ENCODE measurements around the gene CLMP.

CLMP gene

DNA sequence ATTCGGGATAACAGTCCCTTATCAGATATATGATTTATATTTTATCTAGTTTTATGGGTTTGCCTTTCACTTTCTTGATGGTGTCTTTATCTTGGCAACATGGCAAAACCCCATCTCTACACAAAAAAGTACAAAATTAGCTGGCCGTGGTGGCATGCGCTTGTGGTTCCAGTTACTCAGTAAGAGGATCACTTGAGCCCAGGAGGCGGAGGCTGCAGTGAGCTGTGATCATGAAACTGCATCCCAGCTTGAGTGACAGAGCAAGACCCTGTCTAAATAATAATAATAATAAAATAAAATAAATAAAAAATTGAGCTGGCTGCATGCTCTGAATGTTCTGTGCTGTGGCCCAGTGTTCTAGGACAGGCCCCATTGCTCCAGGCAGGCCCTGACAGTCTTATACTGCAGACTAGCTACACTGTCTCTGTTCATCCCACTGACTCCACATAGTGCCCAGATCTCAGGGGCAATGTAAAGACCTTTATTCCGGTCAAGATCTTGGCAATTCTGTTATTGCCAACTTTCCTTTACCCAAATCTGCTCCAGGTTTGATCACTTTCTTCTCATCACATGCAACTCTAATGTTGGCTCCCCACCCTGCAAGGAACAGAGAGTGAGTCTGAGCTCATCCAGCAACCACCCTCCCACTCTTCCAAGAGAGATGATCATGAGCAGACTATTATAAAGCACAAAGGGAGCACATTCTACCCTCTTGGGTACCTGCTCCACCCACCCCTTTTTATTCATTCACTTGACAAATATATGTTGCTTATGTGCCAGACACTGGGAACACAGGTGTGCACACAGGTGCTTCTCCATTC is 141.9 kb downstream of the CLMP start:
- DNase-seq, result peak; percentile 33

DNA sequence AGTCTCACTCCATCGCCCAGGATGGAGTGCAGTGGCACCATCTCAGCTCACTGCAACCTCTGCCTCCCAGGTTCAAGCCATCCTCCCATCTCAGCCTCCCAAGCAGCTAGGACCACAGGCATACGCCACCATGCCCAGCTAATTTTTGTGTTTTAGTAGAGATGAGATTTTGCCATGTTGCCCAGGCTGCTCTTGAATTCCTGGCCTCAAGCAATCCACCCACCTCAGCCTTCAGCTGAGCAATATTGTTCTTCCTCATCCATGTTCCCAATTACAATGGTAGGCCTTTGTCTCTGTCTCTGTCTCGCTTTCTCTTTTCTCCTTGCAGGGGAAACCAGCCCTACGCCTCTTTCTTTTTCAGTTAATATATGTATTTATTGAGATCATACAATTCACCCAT is 143.4 kb downstream of the CLMP start:
- no peak for DNase-seq

DNA sequence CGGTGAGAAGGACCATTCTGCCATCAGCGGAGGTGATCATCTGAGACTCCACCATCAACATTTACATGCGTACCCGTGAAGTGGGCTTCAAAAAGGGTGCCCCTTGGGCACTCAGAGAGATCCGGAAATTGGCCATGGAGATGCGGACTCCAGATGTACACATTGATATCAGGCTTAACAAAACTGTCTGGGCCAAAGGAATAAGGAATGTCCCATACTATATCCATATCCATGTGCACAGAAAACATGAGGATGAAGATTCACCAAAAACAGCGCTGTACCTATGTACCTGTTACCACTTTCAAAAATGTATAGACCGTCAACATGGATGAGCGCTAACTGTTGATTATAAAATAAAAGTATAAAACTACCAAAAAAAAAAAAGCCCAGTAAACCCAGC is 143.9 kb downstream of the CLMP start:
- DNase-seq, result no peak

DNA sequence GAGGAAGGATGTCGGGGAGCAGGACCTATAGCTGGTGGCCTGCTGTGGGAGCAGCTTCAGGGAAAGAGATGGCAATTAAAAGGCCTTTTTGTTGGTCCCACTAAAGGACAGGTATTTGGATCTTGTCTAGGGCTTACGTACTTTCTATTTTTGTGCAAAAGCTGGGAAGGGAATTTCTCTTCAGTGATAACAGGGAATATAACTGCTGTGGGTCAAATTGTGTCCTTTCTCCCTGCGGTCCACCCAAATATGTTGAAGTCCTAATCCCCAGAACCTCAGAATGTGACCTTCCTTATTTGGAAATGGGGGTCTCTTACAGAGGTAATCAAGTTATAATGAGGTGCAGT is 147.1 kb downstream of the CLMP start:
- DNase-seq, result no peak

DNA sequence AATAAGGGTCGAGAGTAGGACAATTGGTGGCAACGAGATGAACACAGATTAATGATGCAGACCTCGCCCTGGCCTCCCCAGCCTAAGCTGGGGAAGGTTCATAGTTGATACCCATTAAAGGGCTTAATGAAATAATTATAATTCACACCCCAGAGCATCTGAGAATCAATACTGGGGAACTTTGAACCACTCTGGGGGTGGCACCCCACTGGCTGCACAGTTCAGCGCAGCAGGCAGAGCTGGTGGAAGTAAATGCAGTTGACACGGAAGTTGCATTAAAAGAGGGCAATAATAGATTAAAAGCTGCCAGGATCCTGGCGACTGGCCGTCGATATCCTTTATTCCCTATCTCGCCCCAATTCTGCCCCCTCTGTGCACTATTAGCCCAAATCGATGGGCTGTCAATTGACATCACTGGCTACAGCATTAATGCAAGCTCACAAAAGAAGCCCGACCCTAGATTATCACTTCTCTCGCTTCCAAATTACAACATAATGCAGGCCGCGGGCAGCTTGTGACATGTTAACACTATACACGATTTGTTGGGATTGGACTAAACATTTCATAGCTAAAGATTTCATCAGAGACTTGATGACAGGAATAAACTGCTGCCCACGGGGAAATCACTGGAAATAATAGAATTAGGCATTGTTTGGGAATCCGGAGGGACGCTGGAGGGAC is 147.6 kb downstream of the CLMP start:
- DNase-seq, result no peak

DNA sequence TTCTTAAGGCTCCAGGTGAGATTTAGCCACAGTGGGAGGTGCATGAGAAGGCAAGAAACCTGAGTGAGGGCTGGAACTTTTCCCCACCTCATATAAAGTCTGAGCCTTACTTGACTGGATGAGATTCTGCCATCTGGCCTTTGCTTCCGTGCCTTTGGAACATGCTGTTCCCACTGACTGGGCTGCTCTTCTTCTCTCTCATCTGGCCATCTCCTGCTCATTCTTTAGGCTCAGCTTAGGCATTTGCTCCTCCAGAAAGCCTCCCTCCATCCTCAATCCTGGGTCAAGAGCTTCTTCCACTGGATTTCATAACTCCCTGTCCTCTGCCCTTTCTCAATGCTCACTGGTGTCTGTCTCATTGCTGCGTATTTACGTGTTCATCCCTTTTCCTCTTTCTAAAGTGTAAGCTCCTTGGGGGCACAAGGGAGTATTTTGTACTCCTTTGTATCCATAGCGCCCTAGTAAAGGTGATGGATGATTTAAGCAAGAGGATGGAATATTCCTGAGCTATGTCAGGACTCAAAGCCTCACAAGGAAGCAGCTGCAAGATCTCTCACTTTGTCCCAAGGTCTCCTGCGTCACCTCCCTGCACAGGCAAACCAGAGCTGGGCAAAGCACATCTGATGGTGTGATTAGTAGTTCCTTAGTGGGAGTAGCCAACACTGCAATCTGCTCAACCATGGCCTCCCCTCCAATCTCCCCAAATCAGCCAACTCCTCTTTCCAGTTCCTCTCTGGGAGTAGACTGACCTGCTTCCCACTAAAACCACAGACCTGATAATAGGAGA is 148.4 kb downstream of the CLMP start:
- no peak for DNase-seq

DNA sequence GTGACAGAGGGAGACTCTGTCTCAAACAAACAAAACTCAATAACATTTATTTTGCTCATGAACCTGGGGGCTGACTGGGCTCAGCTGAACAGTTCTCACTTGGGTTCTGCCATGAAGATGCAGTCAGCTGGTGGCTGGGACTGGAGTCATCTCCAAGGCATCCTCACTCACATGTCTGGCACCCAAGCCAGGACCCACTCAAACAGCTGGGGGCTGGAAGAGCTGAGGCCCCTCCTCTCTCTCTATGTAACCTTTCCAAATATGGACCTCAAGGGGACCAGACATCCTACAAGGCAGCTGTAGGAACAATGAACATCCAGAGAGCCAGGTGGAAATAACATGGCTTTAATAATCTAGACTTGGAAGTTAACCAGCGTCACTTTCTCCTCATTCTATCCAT is 149.9 kb downstream of the CLMP start:
- DNase-seq, result no peak

DNA sequence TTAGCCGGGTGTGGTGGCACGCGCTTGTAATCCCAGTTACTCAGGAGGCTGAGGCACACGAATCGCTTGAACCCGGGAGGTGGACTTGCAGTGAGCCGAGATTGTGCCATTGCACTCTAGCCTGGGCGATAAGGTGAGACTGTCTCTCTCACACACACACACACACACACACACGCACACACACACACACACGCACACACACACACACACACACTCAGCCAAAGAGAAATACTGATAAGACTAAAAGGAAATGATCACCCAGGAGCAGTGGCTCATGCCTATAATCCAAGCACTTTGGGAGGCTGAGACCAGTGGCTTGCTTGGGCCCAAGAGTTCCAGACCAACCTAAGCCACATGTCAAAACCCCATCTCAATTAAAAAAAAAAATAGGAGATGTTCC is 153.9 kb downstream of the CLMP start:
- no peak for DNase-seq

DNA sequence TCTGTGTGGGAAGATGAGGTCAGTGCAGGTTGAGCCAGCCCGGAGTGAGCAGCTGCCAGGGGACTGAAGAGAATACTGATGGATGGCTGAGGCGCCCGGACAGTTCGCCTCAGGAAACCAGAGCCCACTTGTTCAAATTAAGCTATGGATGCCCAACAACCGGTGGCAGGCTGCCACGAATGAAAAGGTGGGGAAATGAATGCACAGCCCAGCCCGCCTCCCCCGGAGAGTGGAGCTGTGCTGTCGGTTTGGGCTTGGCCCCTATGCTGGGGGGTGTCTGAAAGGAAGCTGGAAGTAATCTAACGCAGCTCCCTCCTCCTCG is 155.0 kb downstream of the CLMP start:
- DNase-seq, result no peak

DNA sequence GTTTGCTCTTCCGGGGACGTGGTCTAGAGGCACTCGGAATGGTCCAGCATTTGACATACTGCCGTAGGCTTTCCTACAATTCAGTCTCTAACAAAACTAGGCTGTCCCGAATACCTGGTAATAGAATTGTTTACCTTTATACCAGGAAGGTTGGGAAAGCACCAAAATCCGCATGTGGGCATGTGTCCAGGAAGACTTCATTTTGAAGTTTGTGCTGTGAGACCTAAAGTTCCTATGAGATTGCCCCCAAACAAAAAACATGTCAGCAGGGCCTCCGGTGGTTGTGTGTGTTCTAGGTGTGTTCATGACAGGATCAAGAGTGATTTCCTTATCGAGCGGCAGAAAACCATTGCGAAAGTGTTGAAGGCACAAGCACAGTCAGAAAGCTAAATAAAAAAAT is 159.2 kb downstream of the CLMP start:
- DNase-seq, result no peak

DNA sequence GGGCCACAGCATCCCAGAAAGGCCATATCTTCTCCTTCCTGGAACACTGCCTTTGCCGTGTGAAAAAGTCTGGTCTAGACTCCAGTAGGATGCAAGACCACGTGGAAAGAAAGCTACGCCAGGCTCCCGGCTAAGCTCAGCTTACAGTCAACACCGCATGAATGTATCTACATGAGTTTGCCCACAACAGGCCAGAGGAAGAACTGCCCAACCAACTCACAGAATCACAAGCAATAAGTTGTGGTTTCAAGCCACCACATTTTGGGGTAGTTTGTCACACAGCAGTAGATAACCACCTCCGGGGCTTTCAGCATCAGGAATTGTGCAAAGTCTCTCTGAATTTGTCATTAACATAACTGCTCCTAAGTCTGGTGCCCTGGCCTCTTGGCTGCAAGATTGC is 160.5 kb downstream of the CLMP start:
- peak; percentile 78 for DNase-seq

DNA sequence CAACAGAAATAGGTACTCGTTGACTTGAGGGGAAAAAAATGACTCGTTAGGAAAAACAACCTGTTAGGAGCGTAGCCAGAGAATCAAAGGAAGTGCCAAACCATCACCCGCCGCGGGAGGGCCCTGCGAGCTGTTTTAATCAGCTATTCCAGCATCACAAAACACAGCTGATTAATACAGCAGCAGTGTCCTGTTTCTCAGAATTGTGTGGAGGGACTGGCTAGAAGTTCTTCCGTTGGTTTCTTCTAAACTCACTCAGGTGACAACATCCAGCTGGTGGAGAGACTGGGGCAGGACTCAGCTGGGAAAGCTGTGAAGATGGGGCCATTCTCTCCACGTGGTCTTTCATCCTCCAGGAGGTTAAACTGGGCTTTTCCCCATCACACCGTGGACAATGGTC is 161.2 kb downstream of the CLMP start:
- DNase-seq, result peak; percentile 19

DNA sequence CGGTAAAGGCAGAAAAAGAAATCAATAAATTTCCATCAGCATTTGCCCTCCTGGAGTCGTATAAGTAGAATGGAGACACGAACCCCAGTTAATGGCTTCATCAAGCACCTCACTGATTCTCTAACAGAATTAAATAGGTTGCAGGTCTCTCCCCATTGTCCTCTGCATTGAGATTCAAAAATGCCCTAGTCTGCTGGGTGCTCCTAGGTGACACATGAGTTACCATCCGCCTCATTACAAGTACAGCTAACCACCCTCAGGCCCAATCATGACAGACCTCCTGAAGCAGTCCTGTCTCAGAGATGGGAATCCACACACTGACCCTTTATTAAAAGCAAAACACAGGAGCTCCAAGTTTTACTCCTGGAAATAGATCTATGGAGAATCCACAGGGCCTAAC is 164.5 kb downstream of the CLMP start:
- DNase-seq, result no peak

DNA sequence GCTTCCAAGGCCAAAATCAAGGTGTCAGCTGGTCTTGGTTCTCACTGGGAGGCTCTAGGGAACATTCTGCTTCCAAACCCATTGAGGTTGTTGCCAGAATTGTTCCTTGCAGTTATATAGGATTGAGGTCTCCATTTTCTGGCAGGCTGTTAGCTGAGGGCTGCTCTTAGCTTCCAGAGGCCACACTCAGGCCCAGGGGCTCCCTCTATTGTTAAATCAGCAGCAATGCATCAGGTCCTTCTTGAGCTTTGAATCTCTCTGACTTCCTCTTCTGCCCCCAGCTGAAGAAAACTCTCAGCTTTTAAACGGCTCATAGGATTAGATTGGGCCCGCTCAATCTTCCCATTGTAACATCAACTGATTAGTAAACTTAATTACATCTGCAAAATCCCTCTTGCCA is 174.1 kb downstream of the CLMP start:
- DNase-seq, result peak; percentile 84
